Activated CD8-positive, alpha-beta memory T cell treated with anti-CD3 and anti-CD28 coated beads, Interleukin-2, amount 50 U/mL, for 48 hours (primary cell): Measurements from ENCODE around the gene ACSL3.
"Not testable (repeated sequence)": the region's sequence is repeated elsewhere in the genome, so short reads cannot be mapped to it uniquely, and the experiment has no call there.

Experiments
- DNase-seq: peaks from one replicate; pipeline ENCODE4 v3.0.0-alpha.2; 2020

Gene ACSL3

GRCh38 chr2:222982010-222982908 is 121.4 kb downstream of the ACSL3 start:
- no peak for DNase-seq

DNA sequence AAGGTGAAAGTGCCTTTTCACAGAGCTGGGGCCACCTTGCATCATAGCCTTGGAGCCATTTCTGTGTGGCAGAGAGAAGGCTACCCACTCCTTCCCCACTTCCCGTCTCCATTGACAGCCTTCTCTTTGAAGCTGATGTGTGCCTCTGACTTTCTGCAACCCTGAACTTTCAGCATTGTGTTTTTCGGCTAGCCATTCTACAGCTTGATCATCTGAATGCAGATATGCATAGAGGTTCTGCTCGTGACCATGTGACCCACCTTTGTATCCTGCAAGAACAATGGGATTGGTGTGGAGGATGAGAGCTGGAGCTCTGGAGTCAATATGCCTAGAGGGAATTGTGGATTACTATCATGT is 122.1 kb downstream of the ACSL3 start:
- DNase-seq = no peak

- DNase-seq = no peak
Observed at GRCh38 chr2:222984908-222985307, 124.1 kb downstream of the ACSL3 start.

DNA sequence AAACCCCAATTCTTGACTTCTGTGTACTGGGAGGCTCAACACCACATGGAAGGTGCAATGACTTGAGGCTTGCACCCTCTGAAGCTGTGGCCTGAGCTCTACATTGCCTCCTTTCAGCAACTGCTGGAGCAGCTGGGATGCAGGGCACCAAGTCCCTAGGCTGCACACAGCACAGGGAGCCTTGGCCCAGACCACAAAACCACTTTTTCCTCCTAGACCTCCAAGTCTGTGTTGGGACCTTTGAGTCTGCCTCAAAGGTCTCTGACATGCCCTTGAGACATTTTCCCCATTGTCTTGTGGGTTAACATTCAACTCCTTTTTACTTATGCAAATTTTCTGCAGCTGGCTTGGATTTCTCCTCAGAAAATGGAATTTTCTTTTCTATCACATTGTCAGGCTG is 128.6 kb downstream of the ACSL3 start:
- no peak for DNase-seq

DNA sequence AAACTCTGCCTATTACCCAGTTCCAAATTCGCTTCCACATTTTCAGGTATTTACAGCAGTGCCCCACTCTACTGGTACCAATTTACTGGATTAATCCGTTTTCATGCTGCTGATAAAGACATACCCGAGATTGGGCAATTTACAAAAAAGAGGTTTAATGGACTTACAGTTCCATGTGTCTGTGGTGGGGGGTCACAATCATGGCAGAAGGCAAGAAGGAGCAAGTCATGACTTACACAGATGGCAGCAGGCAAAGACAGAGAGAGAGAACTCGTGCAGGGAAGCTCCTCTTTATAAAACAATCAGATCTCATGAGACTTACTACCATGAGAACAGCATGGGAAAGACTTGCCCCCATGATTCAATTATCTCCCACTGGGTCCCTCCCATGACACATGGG is 129.4 kb downstream of the ACSL3 start:
- not testable (repeated sequence) for DNase-seq

GRCh38 chr2:222992137-222992536 is 131.3 kb downstream of the ACSL3 start:
- DNase-seq = no peak
